Upper lobe of left lung (tissue), 4 donors: Measurements from ENCODE around the gene PRKAR2B.

Experiments
- EP300 ChIP-seq, 4 donors: sonication (generic); formaldehyde crosslinking; IDR thresholded peaks; one replicate each; pipeline ENCODE4 v1.5.1; 2017; ENCODE audit warnings: antibody characterized with exemption in 4 of 4, control low read depth in 2 of 4
- POLR2A ChIP-seq, 4 donors: fragments of 450-650 bp; IDR thresholded peaks; one replicate each; pipeline ENCODE4 v1.5.1; 2016 to 2017; ENCODE audit warnings: antibody characterized with exemption in 4 of 4, mild to moderate bottlenecking in 2 of 4
- POLR2AphosphoS5 ChIP-seq, 2 donors: sonication (generic); formaldehyde crosslinking; IDR thresholded peaks; one replicate each; pipeline ENCODE4 v1.5.1; 2017; ENCODE audit warnings: antibody characterized with exemption in 2 of 2
- TF ChIP-seq, protein P1 (sequence below), 6 experiments: fragments of 450-650 bp in 4 of 6; fragments of 200-600 bp in 2 of 6; sonication (generic) in 2 of 6; IDR thresholded peaks; one replicate each; pipeline ENCODE4 v1.5.1; 2016 to 2019; ENCODE audit warnings: antibody characterized with exemption in 6 of 6

GRCh38 chr7:107103369-107103768 is 58.9 kb downstream of the PRKAR2B start:
- TF ChIP-seq, protein P1, sequence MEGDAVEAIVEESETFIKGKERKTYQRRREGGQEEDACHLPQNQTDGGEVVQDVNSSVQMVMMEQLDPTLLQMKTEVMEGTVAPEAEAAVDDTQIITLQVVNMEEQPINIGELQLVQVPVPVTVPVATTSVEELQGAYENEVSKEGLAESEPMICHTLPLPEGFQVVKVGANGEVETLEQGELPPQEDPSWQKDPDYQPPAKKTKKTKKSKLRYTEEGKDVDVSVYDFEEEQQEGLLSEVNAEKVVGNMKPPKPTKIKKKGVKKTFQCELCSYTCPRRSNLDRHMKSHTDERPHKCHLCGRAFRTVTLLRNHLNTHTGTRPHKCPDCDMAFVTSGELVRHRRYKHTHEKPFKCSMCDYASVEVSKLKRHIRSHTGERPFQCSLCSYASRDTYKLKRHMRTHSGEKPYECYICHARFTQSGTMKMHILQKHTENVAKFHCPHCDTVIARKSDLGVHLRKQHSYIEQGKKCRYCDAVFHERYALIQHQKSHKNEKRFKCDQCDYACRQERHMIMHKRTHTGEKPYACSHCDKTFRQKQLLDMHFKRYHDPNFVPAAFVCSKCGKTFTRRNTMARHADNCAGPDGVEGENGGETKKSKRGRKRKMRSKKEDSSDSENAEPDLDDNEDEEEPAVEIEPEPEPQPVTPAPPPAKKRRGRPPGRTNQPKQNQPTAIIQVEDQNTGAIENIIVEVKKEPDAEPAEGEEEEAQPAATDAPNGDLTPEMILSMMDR (IDR thresholded peaks at IDR 0.05), result no peak
- no peak for TF ChIP-seq POLR2A (IDR thresholded peaks at IDR 0.05)
- TF ChIP-seq POLR2AphosphoS5 (IDR thresholded peaks at IDR 0.05), result no peak
- no peak for TF ChIP-seq EP300 (IDR thresholded peaks at IDR 0.05)
